Iris pigment epithelial cell (primary cell): ENCODE data around the gene CREBL2.
"Not testable (repeated sequence)": the region's sequence is repeated elsewhere in the genome, so short reads cannot be mapped to it uniquely, and the experiment has no call there.

Experiments used
- DNase-seq: peaks from one replicate; pipeline ENCODE4 v3.0.0-alpha.2; 2011; ENCODE audit warnings: low read depth

CREBL2 gene

GRCh38 chr12:12639995-12640394 is 28.3 kb downstream of the CREBL2 start:
- DNase-seq = not testable (repeated sequence)

- no peak for DNase-seq
These were observed 30.0 kb downstream of the CREBL2 start for GRCh38 chr12:12641650-12642049.

DNA sequence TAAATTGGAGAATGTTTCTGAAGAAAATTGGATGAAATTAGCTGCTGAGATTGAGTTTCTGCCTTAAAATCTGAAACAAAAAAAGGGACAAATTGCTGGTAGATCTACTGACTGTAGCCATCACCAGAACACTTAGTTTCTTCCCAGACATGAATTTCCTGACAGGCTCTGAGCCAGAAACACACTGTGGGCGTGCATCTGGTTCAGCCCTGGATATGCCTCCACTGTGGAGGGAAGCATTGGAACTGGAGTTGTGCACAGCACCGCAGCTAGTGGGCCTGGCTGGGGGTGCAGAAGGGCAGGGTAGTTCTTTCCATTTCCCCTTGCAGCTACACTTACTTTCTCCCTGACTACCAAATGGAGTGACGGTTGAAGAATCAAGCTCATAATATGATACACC is 31.2 kb downstream of the CREBL2 start:
- no peak for DNase-seq

- DNase-seq = peak; percentile 39
These were observed 33.8 kb downstream of the CREBL2 start for GRCh38 chr12:12645485-12645884.

DNA sequence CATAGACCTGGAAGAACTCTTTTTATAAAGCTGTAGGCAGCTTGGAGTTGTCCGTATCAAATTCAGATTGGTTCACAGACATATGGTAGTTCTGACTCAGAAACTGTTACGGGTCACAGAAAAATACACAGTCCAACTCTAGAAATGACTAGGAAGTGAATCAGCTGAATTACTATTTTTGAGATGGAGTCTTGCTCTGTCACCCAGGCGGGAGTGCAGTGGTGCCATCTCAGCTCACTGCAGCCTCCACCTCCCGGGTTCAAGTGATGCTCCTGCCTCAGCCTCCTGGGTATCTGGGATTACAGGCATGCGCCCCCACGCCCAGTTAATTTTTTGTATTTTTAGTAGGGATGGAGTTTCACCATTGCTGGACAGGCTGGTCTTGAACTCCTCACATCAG is 34.3 kb downstream of the CREBL2 start:
- peak; percentile 84 for DNase-seq

- no peak for DNase-seq
These were observed 34.9 kb downstream of the CREBL2 start for GRCh38 chr12:12646483-12647072.

DNA sequence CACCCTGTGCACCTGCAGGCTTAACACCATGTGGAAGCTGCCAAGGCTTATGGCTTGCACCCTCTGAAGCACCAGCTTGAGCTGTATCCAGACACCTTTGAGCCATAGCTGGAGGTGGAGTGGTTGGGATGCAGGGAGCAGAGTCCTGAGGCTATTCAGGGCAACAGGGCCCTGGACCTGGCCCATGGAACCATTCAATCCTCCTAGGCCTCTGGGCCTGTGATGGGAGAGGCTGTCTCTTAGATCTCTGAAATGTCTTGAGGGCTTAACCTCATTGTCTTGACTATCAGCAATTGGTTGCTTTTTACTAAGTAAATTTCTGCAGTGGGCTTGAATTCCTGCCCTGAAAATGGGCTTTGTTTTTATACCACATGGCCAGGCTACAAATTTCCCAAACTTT is 36.6 kb downstream of the CREBL2 start:
- no peak for DNase-seq

- DNase-seq = no peak
These were observed 37.4 kb downstream of the CREBL2 start for GRCh38 chr12:12648951-12649650.

GRCh38 chr12:12651752-12652151 is 40.1 kb downstream of the CREBL2 start:
- no peak for DNase-seq

- not testable (repeated sequence) for DNase-seq
These were observed 41.0 kb downstream of the CREBL2 start for GRCh38 chr12:12652704-12653103.

DNA sequence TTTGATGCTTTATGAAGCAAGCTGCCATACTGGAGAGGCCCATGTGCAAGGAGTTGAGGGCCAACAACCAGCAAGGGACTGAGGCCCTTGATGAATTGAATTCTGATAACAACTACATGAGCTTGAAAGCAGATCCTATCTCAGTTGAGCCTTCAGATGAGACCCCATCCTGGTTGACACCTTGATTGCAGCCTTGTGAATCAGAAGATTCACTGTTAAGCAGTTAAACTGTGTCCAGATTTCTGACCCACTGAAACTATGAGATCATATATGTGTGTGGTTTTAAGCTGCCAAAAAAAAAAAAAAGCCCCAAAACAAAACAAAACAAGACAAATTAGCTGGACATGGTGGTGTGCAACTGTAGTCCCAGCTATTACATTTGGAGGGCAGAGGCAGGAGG is 42.2 kb downstream of the CREBL2 start:
- no peak for DNase-seq

- peak; percentile 20 for DNase-seq
These were observed 43.2 kb downstream of the CREBL2 start for GRCh38 chr12:12654691-12655460.

GRCh38 chr12:12660201-12660600 is 48.5 kb downstream of the CREBL2 start:
- peak; percentile 9 for DNase-seq

- peak; percentile 86 for DNase-seq
These were observed 49.6 kb downstream of the CREBL2 start for GRCh38 chr12:12661086-12661856.

GRCh38 chr12:12663644-12664294 is 52.1 kb downstream of the CREBL2 start:
- no peak for DNase-seq

- no peak for DNase-seq
These were observed 53.5 kb downstream of the CREBL2 start for GRCh38 chr12:12665194-12665593.

DNA sequence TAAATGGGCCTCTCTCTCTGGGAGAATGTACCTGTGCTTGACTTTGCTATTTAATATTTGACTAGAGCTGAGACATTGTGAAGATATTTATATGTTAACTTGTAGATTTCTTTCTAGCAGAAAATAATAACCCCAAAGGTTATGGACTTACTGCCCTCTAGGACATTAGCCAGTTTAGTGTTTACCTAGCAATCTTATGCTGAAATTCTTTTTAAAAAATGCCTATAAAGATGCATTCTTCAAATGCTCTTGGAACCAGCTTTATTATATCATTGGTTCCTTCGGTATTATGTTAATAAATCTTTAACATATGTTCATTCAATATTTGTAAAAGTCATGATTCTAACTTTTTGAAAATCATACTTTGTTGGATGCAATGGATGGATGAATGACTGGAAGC is 56.3 kb downstream of the CREBL2 start:
- DNase-seq = no peak

- DNase-seq = no peak
These were observed 57.3 kb downstream of the CREBL2 start for GRCh38 chr12:12669020-12669419.

DNA sequence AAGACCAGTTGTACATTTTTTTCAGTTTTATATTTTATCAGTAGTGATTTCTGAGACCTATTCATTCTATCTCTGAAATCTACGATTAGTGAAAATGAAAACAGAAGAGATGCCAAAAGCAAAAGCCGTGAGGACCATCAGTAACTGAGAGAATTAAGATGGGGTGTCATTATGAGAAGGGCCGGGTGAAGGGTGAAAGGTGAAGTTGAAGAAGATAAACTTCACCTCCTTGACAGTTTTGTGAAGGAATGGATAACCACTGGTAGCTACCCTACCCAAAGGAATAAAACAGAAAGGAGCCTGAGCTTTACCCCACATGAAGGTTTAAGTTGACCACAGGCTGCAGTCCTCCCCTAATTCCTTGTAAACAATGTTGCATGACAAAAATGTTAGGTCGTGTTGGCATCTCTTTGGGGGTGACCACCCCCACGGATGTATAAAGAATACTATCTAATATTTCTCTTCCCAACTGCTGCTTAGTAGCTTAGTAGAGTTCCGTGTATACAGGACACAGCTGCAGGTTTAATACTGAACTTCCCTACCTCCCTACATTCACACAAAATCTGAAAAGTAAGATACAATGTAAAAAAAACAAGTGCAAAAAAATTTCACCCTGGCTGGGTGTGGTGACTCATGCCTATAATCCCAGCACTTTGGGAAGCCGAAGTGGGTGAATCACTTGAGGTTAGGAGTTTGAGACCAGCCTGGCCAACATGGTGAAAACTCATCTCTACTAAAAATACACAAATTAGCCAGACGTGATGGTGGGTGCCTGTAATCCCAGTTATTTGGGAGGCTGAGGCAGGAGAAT is 60.4 kb downstream of the CREBL2 start:
- peak; percentile 68 for DNase-seq

DNA sequence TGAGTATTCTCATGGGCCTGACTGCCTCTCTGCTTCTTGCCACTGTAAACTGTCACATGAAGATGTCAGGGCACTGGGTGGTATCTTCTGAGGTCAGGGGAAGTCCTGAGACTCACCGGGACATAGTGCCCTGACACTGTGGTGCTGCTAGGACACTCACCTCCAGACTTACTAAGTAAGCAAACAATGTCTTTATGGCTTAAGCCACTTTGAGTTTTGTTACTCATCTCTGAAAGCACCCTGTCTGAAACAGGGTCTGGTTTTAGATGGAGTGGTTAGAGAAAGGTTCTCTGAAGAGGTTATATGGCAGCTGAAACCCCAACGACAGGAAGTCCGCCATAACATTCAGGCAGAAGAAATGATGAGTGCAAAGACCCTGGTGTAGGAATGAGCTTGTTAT is 61.6 kb downstream of the CREBL2 start:
- no peak for DNase-seq

GRCh38 chr12:12676605-12677004 is 64.9 kb downstream of the CREBL2 start:
- DNase-seq = no peak
